ENCODE measurements around the gene CHRND.

- TF ChIP-seq, protein P1, sequence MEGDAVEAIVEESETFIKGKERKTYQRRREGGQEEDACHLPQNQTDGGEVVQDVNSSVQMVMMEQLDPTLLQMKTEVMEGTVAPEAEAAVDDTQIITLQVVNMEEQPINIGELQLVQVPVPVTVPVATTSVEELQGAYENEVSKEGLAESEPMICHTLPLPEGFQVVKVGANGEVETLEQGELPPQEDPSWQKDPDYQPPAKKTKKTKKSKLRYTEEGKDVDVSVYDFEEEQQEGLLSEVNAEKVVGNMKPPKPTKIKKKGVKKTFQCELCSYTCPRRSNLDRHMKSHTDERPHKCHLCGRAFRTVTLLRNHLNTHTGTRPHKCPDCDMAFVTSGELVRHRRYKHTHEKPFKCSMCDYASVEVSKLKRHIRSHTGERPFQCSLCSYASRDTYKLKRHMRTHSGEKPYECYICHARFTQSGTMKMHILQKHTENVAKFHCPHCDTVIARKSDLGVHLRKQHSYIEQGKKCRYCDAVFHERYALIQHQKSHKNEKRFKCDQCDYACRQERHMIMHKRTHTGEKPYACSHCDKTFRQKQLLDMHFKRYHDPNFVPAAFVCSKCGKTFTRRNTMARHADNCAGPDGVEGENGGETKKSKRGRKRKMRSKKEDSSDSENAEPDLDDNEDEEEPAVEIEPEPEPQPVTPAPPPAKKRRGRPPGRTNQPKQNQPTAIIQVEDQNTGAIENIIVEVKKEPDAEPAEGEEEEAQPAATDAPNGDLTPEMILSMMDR (IDR thresholded peaks at IDR 0.05), result no peak
- TF ChIP-seq EZH2 (IDR thresholded peaks at IDR 0.05; ENCODE audit: borderline replicate concordance, insufficient read depth, low read depth, low read length, poor library complexity, severe bottlenecking), result no peak
These were observed 5.5 kb upstream of the CHRND start for GRCh38 chr2:232520489-232520888.
